Subcutaneous abdominal adipose tissue (tissue), 5 donors: Measurements from ENCODE around the gene NCOA6.
"Not testable (repeated sequence)": the region's sequence is repeated elsewhere in the genome, so short reads cannot be mapped to it uniquely, and the experiment has no call there.

Source experiments
- H3K27ac ChIP-seq: one replicate; pipeline ENCODE4 v1.7.0; 2013; ENCODE audit warnings: low read depth, mild to moderate bottlenecking, inconsistent platforms, low read length, moderate library complexity
- H3K27me3 ChIP-seq, 5 donors: one replicate each; pipeline ENCODE4 v1.7.0; 2013; ENCODE audit warnings: low read length in 5 of 5, inconsistent platforms in 1 of 5; ENCODE audit not compliant: control insufficient read depth in 5 of 5, insufficient read depth in 4 of 5
- H3K36me3 ChIP-seq, 5 donors: one replicate each; pipeline ENCODE4 v1.7.0; 2013; ENCODE audit warnings: low read length in 5 of 5; ENCODE audit not compliant: control insufficient read depth in 5 of 5, insufficient read depth in 5 of 5
- H3K4me1 ChIP-seq, 5 donors: one replicate each; pipeline ENCODE4 v1.7.0; 2013; ENCODE audit warnings: low read length in 5 of 5, mild to moderate bottlenecking in 3 of 5, moderate library complexity in 1 of 5; ENCODE audit not compliant: control insufficient read depth in 5 of 5, insufficient read depth in 5 of 5
- H3K4me3 ChIP-seq, 5 donors: one replicate each; pipeline ENCODE4 v1.7.0; 2013; ENCODE audit warnings: low read length in 5 of 5, low read depth in 1 of 5
- H3K9ac ChIP-seq, 5 donors: one replicate each; pipeline ENCODE4 v1.7.0; 2013; ENCODE audit warnings: low read length in 5 of 5, mild to moderate bottlenecking in 4 of 5, moderate library complexity in 3 of 5
- H3K9me3 ChIP-seq, 5 donors: one replicate each; pipeline ENCODE4 v1.7.0; 2013; ENCODE audit warnings: low read length in 5 of 5; ENCODE audit not compliant: control insufficient read depth in 5 of 5
- donor health status: healthy.
- donor health status: healthy.
- donor health status: healthy.
- donor health status: healthy.
- donor health status: healthy.

NCOA6 gene

DNA sequence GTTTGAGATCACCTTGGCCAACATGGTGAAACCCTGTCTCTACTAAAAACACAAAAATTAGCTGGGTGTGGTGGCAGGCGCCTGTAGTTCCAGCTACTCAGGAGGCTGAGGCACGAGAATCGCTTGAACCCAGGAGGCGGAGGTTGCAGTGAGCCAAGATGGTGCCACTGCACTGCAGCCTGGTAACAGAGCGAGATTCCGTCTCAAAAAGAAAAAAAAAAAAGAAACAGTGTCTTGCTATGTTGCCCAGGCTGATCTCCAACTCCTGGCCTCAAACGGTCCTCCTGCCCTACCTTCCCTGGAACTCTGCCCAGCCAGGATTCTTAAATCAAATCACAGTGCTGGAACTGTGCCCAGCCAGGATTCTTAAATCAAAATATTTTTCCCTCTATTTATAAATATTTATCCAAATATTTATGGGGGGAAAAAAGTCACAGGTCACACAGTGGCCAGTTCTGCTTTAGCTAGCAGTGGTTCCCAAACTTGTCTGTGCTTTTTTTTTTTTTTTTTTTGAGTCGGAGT is 17.4 kb downstream of the NCOA6 start:
- not testable (repeated sequence) for H3K36me3 ChIP-seq, H3K4me3 ChIP-seq, H3K9ac ChIP-seq, H3K27ac ChIP-seq, H3K4me1 ChIP-seq, H3K9me3 ChIP-seq, H3K27me3 ChIP-seq

- no peaks in the 10 kb centered on the region for H3K9me3 ChIP-seq
- no peak overlapping the region for H3K27ac ChIP-seq
- no peak overlapping the region for H3K4me3 ChIP-seq
- H3K27me3 ChIP-seq = no peaks in the 10 kb centered on the region
- H3K36me3 ChIP-seq = no peaks in the 10 kb centered on the region
- no peak overlapping the region for H3K9ac ChIP-seq
- peaks cover 0 to 4% (median 0%) of the 10 kb centered on the region in 5 donors for H3K4me1 ChIP-seq
Observed at GRCh38 chr20:34806255-34806654, 19.2 kb downstream of the NCOA6 start.

- Histone ChIP-seq H3K9me3 (no peaks in the 10 kb centered on the region), H3K4me3 (no peak overlapping the region), H3K9ac (no peak overlapping the region), H3K4me1 (peaks cover 0 to 12% (median 3%) of the 10 kb centered on the region in 5 donors), H3K36me3 (no peaks in the 10 kb centered on the region), H3K27me3 (no peaks in the 10 kb centered on the region), H3K27ac (no peak overlapping the region)
Observed at GRCh38 chr20:34798871-34799270, 26.6 kb downstream of the NCOA6 start.

DNA sequence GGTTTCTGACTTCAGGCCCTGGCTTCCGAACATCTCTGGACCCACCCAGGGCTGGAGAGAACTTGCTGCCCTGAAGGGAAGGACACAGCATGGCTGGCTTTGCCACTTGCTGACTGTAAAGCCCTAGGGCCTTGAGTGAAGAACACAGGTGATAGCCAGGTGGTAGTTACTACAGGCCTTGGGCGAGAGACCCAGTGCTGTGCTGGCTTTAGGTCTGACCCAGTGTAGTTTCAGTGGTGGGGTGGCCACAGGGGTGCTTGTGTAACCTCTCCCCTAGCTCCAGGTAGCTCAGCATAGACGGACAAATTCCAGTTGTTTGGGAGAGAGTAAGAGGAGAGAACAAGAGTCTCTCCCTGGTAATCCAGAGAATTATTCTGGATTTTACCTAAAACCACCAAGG is 27.1 kb downstream of the NCOA6 start:
- Histone ChIP-seq H3K9me3 (no peaks in the 10 kb centered on the region), H3K4me1 (peaks cover 0 to 16% (median 5%) of the 10 kb centered on the region in 5 donors), H3K4me3 (no peak overlapping the region), H3K9ac (no peak overlapping the region), H3K36me3 (no peaks in the 10 kb centered on the region), H3K27me3 (no peaks in the 10 kb centered on the region), H3K27ac (no peak overlapping the region)

GRCh38 chr20:34797012-34797995 is 28.1 kb downstream of the NCOA6 start:
- H3K27me3 ChIP-seq = no peaks in the 10 kb centered on the region
- no peaks in the 10 kb centered on the region for H3K36me3 ChIP-seq
- no peak overlapping the region for H3K4me3 ChIP-seq
- no peak overlapping the region for H3K9ac ChIP-seq
- no peaks in the 10 kb centered on the region for H3K9me3 ChIP-seq
- peaks cover 0 to 19% (median 5%) of the 10 kb centered on the region in 5 donors for H3K4me1 ChIP-seq
- H3K27ac ChIP-seq = no peak overlapping the region

GRCh38 chr20:34794006-34794585 is 31.4 kb downstream of the NCOA6 start:
- Histone ChIP-seq H3K4me1 (peaks cover 0 to 35% (median 18%) of the 10 kb centered on the region in 5 donors), H3K4me3 (no peak overlapping the region), H3K9ac (no peak overlapping the region), H3K27ac (no peak overlapping the region), H3K27me3 (no peaks in the 10 kb centered on the region), H3K9me3 (no peaks in the 10 kb centered on the region), H3K36me3 (peaks cover 0 to 12% (median 5%) of the 10 kb centered on the region in 5 donors)

DNA sequence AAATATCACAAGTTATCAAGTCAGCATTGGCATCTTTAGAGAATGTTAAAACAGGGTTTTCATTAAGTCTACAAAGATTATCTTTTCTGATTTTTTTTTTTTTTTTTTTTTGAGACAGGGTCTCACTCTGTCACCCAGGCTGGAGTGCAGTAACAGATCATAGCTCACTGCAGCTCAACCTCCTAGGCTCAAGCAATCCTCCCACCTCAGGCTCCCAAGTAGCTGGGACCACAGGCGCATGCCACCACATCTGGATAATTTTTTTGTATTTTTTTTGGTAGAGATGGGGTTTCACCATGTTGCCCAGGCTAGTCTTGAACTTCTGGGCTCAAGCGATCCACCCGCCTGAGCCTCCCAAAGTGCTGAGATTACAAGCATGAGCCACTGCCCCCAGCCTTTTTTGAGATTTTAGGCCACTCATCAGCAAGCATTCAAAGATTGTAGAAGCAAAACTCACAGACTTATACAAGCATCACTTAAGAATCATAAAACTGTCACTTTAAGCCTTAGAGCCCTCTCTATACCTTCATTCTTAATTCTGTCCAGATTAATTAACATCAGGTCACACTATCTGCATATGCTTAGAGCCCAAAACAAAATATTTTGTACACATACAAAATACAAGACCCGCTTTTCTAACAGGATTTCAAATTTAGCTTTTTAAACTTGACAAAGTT is 32.6 kb downstream of the NCOA6 start:
- Histone ChIP-seq H3K9ac (no peak overlapping the region), H3K27ac (no peak overlapping the region), H3K4me3 (no peak overlapping the region), H3K27me3 (no peaks in the 10 kb centered on the region), H3K4me1 (peaks cover 0 to 35% (median 18%) of the 10 kb centered on the region in 5 donors), H3K36me3 (peaks cover 0 to 20% (median 8%) of the 10 kb centered on the region in 5 donors), H3K9me3 (no peaks in the 10 kb centered on the region)

DNA sequence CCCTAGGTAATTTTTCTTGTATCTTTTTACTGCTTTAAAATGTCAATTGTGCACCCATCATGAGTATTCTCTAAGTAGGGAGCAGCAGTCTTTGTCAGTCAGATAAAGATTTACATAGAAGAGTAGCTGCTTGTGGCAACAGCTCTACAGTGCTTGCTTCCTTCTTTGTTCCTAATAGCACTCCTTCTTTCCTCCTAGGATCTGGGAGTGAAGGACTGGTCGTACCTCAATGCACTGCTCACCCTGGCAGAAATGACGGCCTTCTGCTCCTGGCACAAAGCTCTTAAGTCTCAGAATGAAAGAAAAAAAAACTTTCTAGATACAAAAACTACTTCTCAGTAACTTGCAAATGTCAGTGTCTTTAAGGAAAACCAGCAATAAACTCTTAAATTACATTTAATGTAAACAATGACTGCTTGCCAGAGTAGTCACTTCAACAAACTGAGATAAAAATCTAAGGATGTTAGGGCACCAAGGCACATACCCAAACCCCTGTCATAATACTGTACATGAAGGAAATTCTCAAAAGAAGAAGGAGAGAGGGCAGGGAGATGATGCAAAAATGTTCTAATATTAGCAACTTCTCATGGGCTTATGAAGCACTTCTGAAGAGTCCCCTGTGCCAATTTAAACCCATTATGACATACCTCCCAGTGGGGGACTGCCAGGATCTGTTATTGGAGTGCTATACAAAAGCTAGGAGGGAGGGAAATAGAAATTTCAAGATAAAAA is 34.0 kb downstream of the NCOA6 start:
- peaks cover 0 to 35% (median 18%) of the 10 kb centered on the region in 5 donors for H3K4me1 ChIP-seq
- peaks cover 0 to 25% (median 10%) of the 10 kb centered on the region in 5 donors for H3K36me3 ChIP-seq
- H3K27ac ChIP-seq = peak overlapping the region; percentile 61
- no peak overlapping the region for H3K4me3 ChIP-seq
- no peaks in the 10 kb centered on the region for H3K9me3 ChIP-seq
- no peak overlapping the region for H3K9ac ChIP-seq
- H3K27me3 ChIP-seq = no peaks in the 10 kb centered on the region

GRCh38 chr20:34781220-34781619 is 44.2 kb downstream of the NCOA6 start:
- Histone ChIP-seq H3K27me3 (no peaks in the 10 kb centered on the region), H3K4me1 (peaks cover 0 to 14% (median 3%) of the 10 kb centered on the region in 5 donors), H3K36me3 (peaks cover 2 to 28% (median 12%) of the 10 kb centered on the region in 5 donors), H3K4me3 (no peak overlapping the region), H3K27ac (no peak overlapping the region), H3K9me3 (no peaks in the 10 kb centered on the region), H3K9ac (no peak overlapping the region)
